HCT116 (cell line): Measurements from ENCODE around the gene COMTD1. TPM values are rescaled to one million over a fixed set of nuclear protein-coding genes. Genes with fewer than 3 reads are reported as not detected.

ENCODE experiments used
- ATAC-seq: fragments of 200-7000 bp; cut with Tn5 transposase; 2 replicates; pipeline ENCODE4 v1.9.1; 2020; ENCODE audit warnings: mild to moderate bottlenecking, moderate library complexity
- BruUV-seq: library from RNA; stranded (reverse); fragments of 400-500 nt; replicated peaks from 2 replicates; lab custom pipeline; 2021; lab: Mats Ljungman, UMichigan
- CTCF ChIA-PET: fragments of 300-600 bp; sonication (Branson Sonifier 250); formaldehyde crosslinking; loops from one replicate; lab custom pipeline; 2021; ENCODE audit warnings: antibody characterized with exemption; lab: Charles Lee
- POLR2A ChIA-PET: fragments of 300-600, 350-600 bp; sonication (Branson Sonifier 250); formaldehyde crosslinking; loops from one replicate; lab custom pipeline; 2021; ENCODE audit warnings: antibody characterized with exemption; lab: Charles Lee
- RAD21 ChIA-PET, 2 experiments: fragments of 300-600 bp; sonication (Branson Sonifier 250); formaldehyde crosslinking; loops; one replicate each; lab custom pipeline; 2023; ENCODE audit warnings: low total read pairs in 2 of 2; ENCODE audit not compliant: uncharacterized antibody in 2 of 2, unreplicated experiment in 2 of 2, low non-redundant PET in 1 of 2; lab: Charles Lee
- DNase-seq: peaks from one replicate; pipeline ENCODE4 v3.0.0-alpha.2; 2010; ENCODE audit warnings: low read depth, low spot score
- H2AFZ ChIP-seq: fragments of 200-600 bp; shearing (Covaris generic), sonication (generic); 2 replicates; pipeline ENCODE4 v1.6.1; 2017; ENCODE audit warnings: low read depth, mixed run types, mixed read lengths, antibody characterized with exemption, low read length; ENCODE audit not compliant: poor library complexity, severe bottlenecking
- H3K27ac ChIP-seq: 2 replicates; pipeline ENCODE4 v1.5.1; 2012; ENCODE audit warnings: low read depth, low read length
- H3K27me3 ChIP-seq: fragments of 200-600 bp; sonication (generic); 2 replicates; pipeline ENCODE4 v1.6.1; 2016; ENCODE audit warnings: mixed run types, low read length, mixed read lengths; ENCODE audit not compliant: insufficient read depth
- H3K36me3 ChIP-seq, 2 experiments: fragments of 200-500 bp in 1 of 2; fragments of 200-600 bp in 1 of 2; sonication (Bioruptor generic) in 1 of 2; sonication (generic) in 1 of 2; 2 replicates each; pipeline versions ENCODE4 v1.5.1 to v1.6.1; 2014 to 2016; ENCODE audit warnings: low read length in 2 of 2, inconsistent platforms in 1 of 2, mixed read lengths in 1 of 2, mixed run types in 1 of 2; ENCODE audit not compliant: insufficient read depth in 2 of 2, control insufficient read depth in 1 of 2
- H3K4me1 ChIP-seq, 2 experiments: fragments of 200-600 bp in 1 of 2; sonication (generic) in 1 of 2; 2 replicates each; pipeline versions ENCODE4 v1.5.1 to v1.6.1; 2012 to 2017; ENCODE audit warnings: low read length in 2 of 2, inconsistent platforms in 1 of 2, mild to moderate bottlenecking in 1 of 2, mixed read lengths in 1 of 2, mixed run types in 1 of 2, moderate library complexity in 1 of 2; ENCODE audit not compliant: insufficient read depth in 2 of 2, control insufficient read depth in 1 of 2
- H3K4me2 ChIP-seq: fragments of 200-600 bp; sonication (generic); 2 replicates; pipeline ENCODE4 v1.6.1; 2017; ENCODE audit warnings: mixed run types, low read length, mixed read lengths
- H3K4me3 ChIP-seq, 2 experiments: fragments of 200-600 bp in 1 of 2; sonication (generic) in 1 of 2; replicated peaks in 1 of 2; 2 replicates each; pipeline ENCODE4 v1.5.1; 2011 to 2016; ENCODE audit warnings: low read length in 2 of 2, control low read depth in 1 of 2, low read depth in 1 of 2, mild to moderate bottlenecking in 1 of 2, mixed read lengths in 1 of 2, mixed run types in 1 of 2
- H3K79me2 ChIP-seq: fragments of 200-600 bp; sonication (generic); 2 replicates; pipeline ENCODE4 v1.6.1; 2017; ENCODE audit warnings: mild to moderate bottlenecking, mixed run types, low read length, moderate library complexity, mixed read lengths; ENCODE audit not compliant: insufficient read depth
- H3K9ac ChIP-seq: fragments of 200-600 bp; sonication (generic); 2 replicates; pipeline ENCODE4 v1.6.1; 2016; ENCODE audit warnings: low read length, mixed read lengths
- H3K9me2 ChIP-seq: fragments of 200-600 bp; sonication (generic), shearing (Covaris generic); 2 replicates; pipeline ENCODE4 v1.6.1; 2017; ENCODE audit warnings: mixed run types, mild to moderate bottlenecking, moderate library complexity; ENCODE audit not compliant: insufficient read depth
- H3K9me3 ChIP-seq, 2 experiments: fragments of 200-500 bp in 1 of 2; fragments of 200-600 bp in 1 of 2; sonication (Bioruptor generic) in 1 of 2; sonication (generic) in 1 of 2; 2 replicates each; pipeline ENCODE4 v1.6.1; 2014 to 2017; ENCODE audit warnings: low read length in 2 of 2, mixed read lengths in 2 of 2, inconsistent platforms in 1 of 2, low read depth in 1 of 2, mild to moderate bottlenecking in 1 of 2, mixed run types in 1 of 2, moderate library complexity in 1 of 2; ENCODE audit not compliant: control insufficient read depth in 1 of 2, insufficient read depth in 1 of 2
- H4K20me1 ChIP-seq: fragments of 200-600 bp; sonication (generic), shearing (Covaris generic); 2 replicates; pipeline ENCODE4 v1.6.1; 2017; ENCODE audit warnings: mixed run types, mild to moderate bottlenecking, moderate library complexity; ENCODE audit not compliant: insufficient read depth
- CBX3 ChIP-seq: IDR thresholded peaks from 2 replicates; pipeline ENCODE4 v1.6.1; 2012; ENCODE audit warnings: low read depth
- CEBPB ChIP-seq: IDR thresholded peaks from 2 replicates; pipeline ENCODE4 v1.6.1; 2012; ENCODE audit warnings: low read depth
- EGR1 ChIP-seq: IDR thresholded peaks from 2 replicates; pipeline ENCODE4 v1.6.1; 2012; ENCODE audit warnings: low read depth
- EZH2 ChIP-seq: fragments of 200-600 bp; sonication (generic); IDR thresholded peaks from 2 replicates; pipeline ENCODE4 v1.6.1; 2017; ENCODE audit warnings: antibody characterized with exemption, mixed run types
- EZH2phosphoT487 ChIP-seq: fragments of 200-600 bp; IDR thresholded peaks from 2 replicates; pipeline ENCODE4 v1.6.1; 2018; ENCODE audit warnings: antibody characterized with exemption, borderline replicate concordance
- JUND ChIP-seq: IDR thresholded peaks from 2 replicates; pipeline ENCODE4 v1.6.1; 2012
- POLR2A ChIP-seq: IDR thresholded peaks from 2 replicates; pipeline ENCODE4 v1.7.0; 2011; ENCODE audit warnings: borderline replicate concordance; ENCODE audit not compliant: insufficient read depth, insufficient read length; ENCODE audit errors: extremely low read depth
- POLR2AphosphoS5 ChIP-seq: IDR thresholded peaks from 2 replicates; pipeline ENCODE4 v1.6.1; 2011; ENCODE audit warnings: mild to moderate bottlenecking, low read depth, low read length, moderate library complexity
- RAD21 ChIP-seq: IDR thresholded peaks from 2 replicates; pipeline ENCODE4 v1.6.1; 2012; ENCODE audit warnings: low read depth, mild to moderate bottlenecking
- SIN3A ChIP-seq: IDR thresholded peaks from 2 replicates; pipeline ENCODE4 v1.6.1; 2012; ENCODE audit warnings: low read depth
- SRF ChIP-seq: IDR thresholded peaks from 2 replicates; pipeline ENCODE4 v1.6.1; 2012; ENCODE audit warnings: low read depth
- TCF7L2 ChIP-seq: IDR thresholded peaks from 2 replicates; pipeline ENCODE4 v1.7.0; 2011; ENCODE audit warnings: borderline replicate concordance, inconsistent platforms; ENCODE audit not compliant: insufficient read depth, insufficient read length; ENCODE audit errors: extremely low read depth
- ZFX ChIP-seq: fragments of 450-650 bp; IDR thresholded peaks from 2 replicates; pipeline ENCODE4 v1.6.1; 2017
- ZNF274 ChIP-seq: fragments of 200-500 bp; sonication (Bioruptor generic); IDR thresholded peaks from 2 replicates; pipeline ENCODE4 v1.6.1; 2014; ENCODE audit warnings: mild to moderate bottlenecking, low read depth, low read length, inconsistent platforms
- intact Hi-C: fragments of 100-400 bp; cut with micrococcal nuclease; formaldehyde crosslinking; loops from 2 replicates; pipeline ENCODE4 v1.10.0; 2022
- total RNA-seq: library from RNA; stranded (reverse); gene quantifications from one replicate; pipeline ENCODE4 v1.2.1, GENCODE V29; 2021; ENCODE audit not compliant: unreplicated experiment
- TF ChIP-seq, protein P1 (sequence below): IDR thresholded peaks from 2 replicates; pipeline ENCODE4 v1.6.1; 2012
- TF ChIP-seq, protein P2 (sequence below): IDR thresholded peaks from 2 replicates; pipeline ENCODE4 v1.6.1; 2011; ENCODE audit warnings: mild to moderate bottlenecking, low read length, moderate library complexity; ENCODE audit not compliant: insufficient replicate concordance; ENCODE audit errors: extremely low read depth

Gene COMTD1
- total RNA-seq, 1 experiment from 2014 or later = 35.1 TPM

DNA sequence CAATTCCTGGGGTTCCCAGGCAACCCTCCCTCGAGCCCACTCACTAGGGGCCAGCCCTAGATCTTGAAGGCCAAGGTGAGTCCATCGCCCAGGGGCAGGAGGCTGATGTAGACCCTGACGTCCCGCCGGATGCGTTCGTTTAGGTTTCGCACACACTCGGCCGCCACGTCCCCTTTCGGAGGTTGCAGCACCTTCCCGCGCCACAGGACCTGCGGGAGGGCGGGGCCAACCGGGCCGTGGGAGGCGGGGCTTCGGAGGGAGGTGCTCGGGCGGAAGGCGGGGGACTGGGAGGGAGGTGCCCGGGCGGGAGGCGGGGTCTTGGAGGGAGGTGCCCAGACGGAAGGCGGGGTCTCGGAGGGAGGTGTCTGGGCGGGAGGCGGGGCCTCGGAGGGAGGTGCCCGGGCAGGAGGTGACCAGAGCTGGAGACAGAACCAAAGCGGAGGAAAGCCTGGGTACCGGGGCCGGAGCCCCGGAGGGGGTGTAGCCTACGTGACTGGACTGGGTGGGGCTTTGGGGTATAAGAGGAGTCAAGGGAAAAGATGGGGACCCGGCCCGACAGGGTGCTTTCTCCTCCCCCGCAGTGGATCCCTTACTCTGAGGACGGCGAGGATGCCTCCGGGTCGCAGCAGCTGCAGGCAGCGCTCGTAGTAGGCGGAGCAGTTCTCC, 1.6 kb downstream of the COMTD1 start (continued):
- TF ChIP-seq ZNF274 = no peak
- peak; percentile 8 for TF ChIP-seq POLR2AphosphoS5
- TF ChIP-seq CBX3 = no peak
- no peak for TF ChIP-seq ZFX
- TF ChIP-seq EZH2 = no peak

DNA sequence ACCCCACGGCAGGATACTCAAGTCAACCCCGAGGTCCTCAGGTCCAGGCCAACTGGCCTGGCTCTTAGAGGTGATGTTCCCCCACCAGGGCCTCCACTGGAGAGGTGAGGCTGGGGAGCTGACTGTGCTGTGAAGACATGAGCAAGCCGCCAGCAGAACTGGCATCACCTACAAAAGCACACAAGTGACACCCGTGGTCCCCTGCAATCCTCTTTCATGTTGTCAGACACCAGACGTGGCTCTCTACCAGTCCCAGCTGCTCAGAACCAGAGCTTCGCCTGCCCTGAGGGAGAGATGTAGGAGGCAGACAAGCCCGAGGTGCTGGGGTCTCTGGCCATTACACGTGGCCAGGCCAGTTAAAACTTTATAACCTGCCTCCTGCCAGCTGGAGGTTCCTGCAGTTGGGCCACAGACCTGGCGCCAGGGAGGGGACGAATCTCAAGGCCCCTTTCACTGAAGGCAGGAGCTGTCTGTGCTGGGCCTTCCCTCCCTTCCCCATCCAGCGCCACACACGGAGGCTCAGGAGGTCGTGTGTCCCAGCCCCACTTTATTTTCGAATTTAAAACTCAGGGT, 2.2 kb downstream of the COMTD1 start:
- Histone ChIP-seq H3K9me3 (no peaks in the 10 kb centered on the region), H2AFZ (no peak overlapping the region), H3K4me2 (peak overlapping the region; percentile 93), H3K4me3 (peak overlapping the region; percentile 29 to 78), H3K9me2 (no peaks in the 10 kb centered on the region), H3K79me2 (peaks cover 41% of the 10 kb centered on the region), H3K27ac (peak overlapping the region; percentile 70), H3K36me3 (peaks cover 25 to 29% of the 10 kb centered on the region in 2 experiments), H4K20me1 (peaks cover 12% of the 10 kb centered on the region; the same call in 1 of the 2 replicates), H3K27me3 (no peaks in the 10 kb centered on the region), H3K4me1 (peaks cover 2 to 29% of the 10 kb centered on the region in 2 experiments; a peak in 3 of 4 replicates), H3K9ac (peak overlapping the region; percentile 66)
- CTCF ChIA-PET = interaction anchor here (1.2 to 2.8 kb wide), 2 partner anchors 28 to 46 kb away, joined by 4 to 47 read pairs; no protein-coding TSS in a partner anchor
- RAD21 ChIA-PET = no interaction called here
- BruUV-seq = no TSS peak
- intact Hi-C loops = loop anchor here (1.0 to 2.0 kb wide), 2 partner anchors 45 to 121 kb away; no protein-coding TSS in a partner anchor
- TF ChIP-seq POLR2A (no peak), CEBPB (no peak), SIN3A (no peak), RAD21 (no peak), EGR1 (no peak), JUND (no peak), EZH2phosphoT487 (no peak), ZNF274 (no peak), SRF (no peak), EZH2 (no peak), TCF7L2 (no peak), CBX3 (no peak)
- TF ChIP-seq, protein P1, sequence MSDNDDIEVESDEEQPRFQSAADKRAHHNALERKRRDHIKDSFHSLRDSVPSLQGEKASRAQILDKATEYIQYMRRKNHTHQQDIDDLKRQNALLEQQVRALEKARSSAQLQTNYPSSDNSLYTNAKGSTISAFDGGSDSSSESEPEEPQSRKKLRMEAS = no peak
- TF ChIP-seq, protein P2, sequence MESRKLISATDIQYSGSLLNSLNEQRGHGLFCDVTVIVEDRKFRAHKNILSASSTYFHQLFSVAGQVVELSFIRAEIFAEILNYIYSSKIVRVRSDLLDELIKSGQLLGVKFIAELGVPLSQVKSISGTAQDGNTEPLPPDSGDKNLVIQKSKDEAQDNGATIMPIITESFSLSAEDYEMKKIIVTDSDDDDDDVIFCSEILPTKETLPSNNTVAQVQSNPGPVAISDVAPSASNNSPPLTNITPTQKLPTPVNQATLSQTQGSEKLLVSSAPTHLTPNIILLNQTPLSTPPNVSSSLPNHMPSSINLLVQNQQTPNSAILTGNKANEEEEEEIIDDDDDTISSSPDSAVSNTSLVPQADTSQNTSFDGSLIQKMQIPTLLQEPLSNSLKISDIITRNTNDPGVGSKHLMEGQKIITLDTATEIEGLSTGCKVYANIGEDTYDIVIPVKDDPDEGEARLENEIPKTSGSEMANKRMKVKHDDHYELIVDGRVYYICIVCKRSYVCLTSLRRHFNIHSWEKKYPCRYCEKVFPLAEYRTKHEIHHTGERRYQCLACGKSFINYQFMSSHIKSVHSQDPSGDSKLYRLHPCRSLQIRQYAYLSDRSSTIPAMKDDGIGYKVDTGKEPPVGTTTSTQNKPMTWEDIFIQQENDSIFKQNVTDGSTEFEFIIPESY = no peak
- ATAC-seq (no peak), DNase-seq (no peak)
- POLR2A ChIA-PET = interaction anchor here (1.0 to 2.5 kb wide), 3 partner anchors 23 to 168 kb away, joined by 4 to 14 read pairs (median 5); partner anchors contain the start of genes VDAC2 and ZNF503
